Upper lobe of right lung (tissue), 1 donor: ENCODE data around the gene GJB4. TPM values are rescaled to one million over a fixed set of nuclear protein-coding genes. Genes with fewer than 3 reads are reported as not detected.

Experiments used
- ATAC-seq: fragments of 200-7000 bp; cut with Tn5 transposase; one replicate; pipeline ENCODE4 v1.9.1; 2020; ENCODE audit warnings: mild to moderate bottlenecking, moderate library complexity
- DNase-seq: peaks from one replicate; pipeline ENCODE4 v3.0.0-alpha.2; 2020
- H3K27ac ChIP-seq: fragments of 200-600 bp; one replicate; pipeline ENCODE4 v1.8.0; 2022
- H3K27me3 ChIP-seq: fragments of 200-600 bp; one replicate; pipeline ENCODE4 v1.8.0; 2022; ENCODE audit warnings: mild to moderate bottlenecking
- H3K36me3 ChIP-seq: fragments of 200-600 bp; one replicate; pipeline ENCODE4 v1.8.0; 2022
- H3K4me1 ChIP-seq: fragments of 200-600 bp; one replicate; pipeline ENCODE4 v1.8.0; 2022
- H3K4me3 ChIP-seq: fragments of 200-600 bp; one replicate; pipeline ENCODE4 v1.8.0; 2022; ENCODE audit warnings: mild to moderate bottlenecking
- H3K9me3 ChIP-seq: fragments of 200-600 bp; one replicate; pipeline ENCODE4 v1.8.0; 2022
- CTCF ChIP-seq: fragments of 200-600 bp; IDR thresholded peaks from one replicate; pipeline ENCODE4 v1.8.0; 2022; ENCODE audit warnings: antibody characterized with exemption
- intact Hi-C: fragments of 100-400 bp; cut with DNase I; formaldehyde crosslinking; loops from one replicate; pipeline ENCODE4 v1.11.0; 2022
- total RNA-seq: library from RNA; stranded (reverse); fragmentation: NEBNext Ultra II Directional; extraction: Animal tissue kit (Norgen Biotek cat#: 25700); gene quantifications from one replicate; pipeline ENCODE4 v1.2.1, GENCODE V29; 2021
- donor health status: DM: no; HTN: yes; CAD: no; lungs with severe emphysema.

The GJB4 gene
- total RNA-seq, 1 donor from 2014 or later = not detected

- intact Hi-C loops = no loop called here
- TF ChIP-seq CTCF = no peak
- ATAC-seq (no peak), DNase-seq (no peak)
- no peak overlapping the region for H3K4me3 ChIP-seq
- no peak overlapping the region for H3K27ac ChIP-seq
- H3K36me3 ChIP-seq = no peaks in the 10 kb centered on the region
- H3K4me1 ChIP-seq = peaks cover 3% of the 10 kb centered on the region
- H3K27me3 ChIP-seq = no peaks in the 10 kb centered on the region
- no peaks in the 10 kb centered on the region for H3K9me3 ChIP-seq
Measured at GRCh38 chr1:34744851-34745250, 14.7 kb upstream of the GJB4 start.

- ATAC-seq (no peak), DNase-seq (no peak)
- intact Hi-C loops = no loop called here
Measured at GRCh38 chr1:34745666-34746065, 13.9 kb upstream of the GJB4 start.

GRCh38 chr1:34746101-34746500, 13.4 kb upstream of the GJB4 start:
- no peak overlapping the region for H3K27ac ChIP-seq
- DNase-seq = no peak
- no peaks in the 10 kb centered on the region for H3K9me3 ChIP-seq
- intact Hi-C loops = no loop called here
- H3K4me3 ChIP-seq = no peak overlapping the region
- peaks cover 3% of the 10 kb centered on the region for H3K4me1 ChIP-seq
- no peak for TF ChIP-seq CTCF
- H3K27me3 ChIP-seq = no peaks in the 10 kb centered on the region
- ATAC-seq = no peak
- no peaks in the 10 kb centered on the region for H3K36me3 ChIP-seq

More at GRCh38 chr1:34745666-34746065, 13.9 kb upstream of the GJB4 start:
- H3K4me1 ChIP-seq = peaks cover 3% of the 10 kb centered on the region
- TF ChIP-seq CTCF = no peak
- H3K27me3 ChIP-seq = no peaks in the 10 kb centered on the region
- H3K4me3 ChIP-seq = no peak overlapping the region
- no peak overlapping the region for H3K27ac ChIP-seq
- no peaks in the 10 kb centered on the region for H3K36me3 ChIP-seq
- H3K9me3 ChIP-seq = no peaks in the 10 kb centered on the region

- no peak overlapping the region for H3K27ac ChIP-seq
- no peaks in the 10 kb centered on the region for H3K9me3 ChIP-seq
- intact Hi-C loops = no loop called here
- peaks cover 3% of the 10 kb centered on the region for H3K4me1 ChIP-seq
- no peak overlapping the region for H3K4me3 ChIP-seq
- no peaks in the 10 kb centered on the region for H3K36me3 ChIP-seq
- no peaks in the 10 kb centered on the region for H3K27me3 ChIP-seq
- ATAC-seq (no peak), DNase-seq (no peak)
- no peak for TF ChIP-seq CTCF
Measured at GRCh38 chr1:34746785-34747637, 12.5 kb upstream of the GJB4 start.

GRCh38 chr1:34747638-34747941, 11.9 kb upstream of the GJB4 start:
- H3K9me3 ChIP-seq = no peaks in the 10 kb centered on the region
- peaks cover under 1% of the 10 kb centered on the region for H3K4me1 ChIP-seq
- DNase-seq (no peak), ATAC-seq (no peak)
- no peaks in the 10 kb centered on the region for H3K27me3 ChIP-seq
- intact Hi-C loops = no loop called here
- H3K4me3 ChIP-seq = no peak overlapping the region
- H3K27ac ChIP-seq = no peak overlapping the region
- no peak for TF ChIP-seq CTCF
- H3K36me3 ChIP-seq = no peaks in the 10 kb centered on the region
